HL-60 (cell line): Measurements from ENCODE around the gene ORMDL2.

Experiments used
- DNase-seq, 2 experiments: peaks; one replicate each; pipeline ENCODE4 v3.0.0-alpha.2; 2010 to 2020; ENCODE audit warnings: low read depth in 1 of 2, low spot score in 1 of 2
- H3K27ac ChIP-seq: fragments of 250-450 bp; sonication (Bioruptor Pico); replicated peaks from 2 replicates; pipeline ENCODE4 v1.5.1; 2020; ENCODE audit warnings: mild to moderate bottlenecking, moderate library complexity
- H3K27me3 ChIP-seq: fragments of 250-450 bp; sonication (Bioruptor Pico); 2 replicates; pipeline ENCODE4 v1.5.1; 2021; ENCODE audit warnings: mild to moderate bottlenecking, moderate library complexity; ENCODE audit not compliant: insufficient read depth, poor library complexity, severe bottlenecking
- H3K4me3 ChIP-seq: replicated peaks from 2 replicates; pipeline ENCODE4 v1.5.1; 2011; ENCODE audit warnings: mild to moderate bottlenecking, control low read depth, low read length; ENCODE audit not compliant: insufficient read depth
- GABPA ChIP-seq: IDR thresholded peaks from 2 replicates; pipeline ENCODE4 v1.6.1; 2012; ENCODE audit warnings: low read depth
- POLR2AphosphoS5 ChIP-seq: IDR thresholded peaks from 2 replicates; pipeline ENCODE4 v1.6.1; 2012; ENCODE audit warnings: low read depth
- SPI1 ChIP-seq: IDR thresholded peaks from 2 replicates; pipeline ENCODE4 v1.6.1; 2012; ENCODE audit warnings: low read depth, mild to moderate bottlenecking, borderline replicate concordance
- TF ChIP-seq, protein P1 (sequence below): IDR thresholded peaks from one replicate; pipeline ENCODE4 v1.5.1; 2011; ENCODE audit warnings: low read length, control low read depth, inconsistent platforms; ENCODE audit not compliant: insufficient read depth
- TF ChIP-seq, protein P2 (sequence below): IDR thresholded peaks from 2 replicates; pipeline ENCODE4 v1.6.1; 2012; ENCODE audit warnings: low read depth; ENCODE audit not compliant: insufficient replicate concordance

The ORMDL2 gene

DNA sequence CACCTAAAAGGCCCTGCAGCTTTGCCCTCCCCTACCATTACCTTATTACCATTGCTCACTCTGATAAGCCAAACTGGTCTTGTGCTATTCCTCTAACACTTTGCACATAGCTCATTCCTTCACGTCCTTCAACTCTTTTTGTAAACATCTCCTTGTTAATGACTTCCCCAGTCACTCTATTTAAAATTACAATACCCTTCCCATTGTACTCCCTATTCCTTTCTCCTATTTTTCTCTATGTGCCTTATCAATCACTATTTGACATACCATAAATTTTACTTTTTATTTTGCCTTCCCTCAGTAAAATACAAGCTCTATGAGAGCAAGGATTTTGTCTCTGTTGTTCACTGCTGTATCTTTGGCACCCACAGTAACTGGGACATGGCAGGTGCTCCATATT, 5.8 kb upstream of the ORMDL2 start:
- DNase-seq, result no peak
- H3K27me3 ChIP-seq, result no peaks in the 10 kb centered on the region
- no peak overlapping the region for H3K27ac ChIP-seq
- no peak overlapping the region for H3K4me3 ChIP-seq
- TF ChIP-seq, protein P1, sequence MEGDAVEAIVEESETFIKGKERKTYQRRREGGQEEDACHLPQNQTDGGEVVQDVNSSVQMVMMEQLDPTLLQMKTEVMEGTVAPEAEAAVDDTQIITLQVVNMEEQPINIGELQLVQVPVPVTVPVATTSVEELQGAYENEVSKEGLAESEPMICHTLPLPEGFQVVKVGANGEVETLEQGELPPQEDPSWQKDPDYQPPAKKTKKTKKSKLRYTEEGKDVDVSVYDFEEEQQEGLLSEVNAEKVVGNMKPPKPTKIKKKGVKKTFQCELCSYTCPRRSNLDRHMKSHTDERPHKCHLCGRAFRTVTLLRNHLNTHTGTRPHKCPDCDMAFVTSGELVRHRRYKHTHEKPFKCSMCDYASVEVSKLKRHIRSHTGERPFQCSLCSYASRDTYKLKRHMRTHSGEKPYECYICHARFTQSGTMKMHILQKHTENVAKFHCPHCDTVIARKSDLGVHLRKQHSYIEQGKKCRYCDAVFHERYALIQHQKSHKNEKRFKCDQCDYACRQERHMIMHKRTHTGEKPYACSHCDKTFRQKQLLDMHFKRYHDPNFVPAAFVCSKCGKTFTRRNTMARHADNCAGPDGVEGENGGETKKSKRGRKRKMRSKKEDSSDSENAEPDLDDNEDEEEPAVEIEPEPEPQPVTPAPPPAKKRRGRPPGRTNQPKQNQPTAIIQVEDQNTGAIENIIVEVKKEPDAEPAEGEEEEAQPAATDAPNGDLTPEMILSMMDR, result no peak
- TF ChIP-seq SPI1 (no peak), GABPA (no peak), POLR2AphosphoS5 (no peak)
- TF ChIP-seq, protein P2, sequence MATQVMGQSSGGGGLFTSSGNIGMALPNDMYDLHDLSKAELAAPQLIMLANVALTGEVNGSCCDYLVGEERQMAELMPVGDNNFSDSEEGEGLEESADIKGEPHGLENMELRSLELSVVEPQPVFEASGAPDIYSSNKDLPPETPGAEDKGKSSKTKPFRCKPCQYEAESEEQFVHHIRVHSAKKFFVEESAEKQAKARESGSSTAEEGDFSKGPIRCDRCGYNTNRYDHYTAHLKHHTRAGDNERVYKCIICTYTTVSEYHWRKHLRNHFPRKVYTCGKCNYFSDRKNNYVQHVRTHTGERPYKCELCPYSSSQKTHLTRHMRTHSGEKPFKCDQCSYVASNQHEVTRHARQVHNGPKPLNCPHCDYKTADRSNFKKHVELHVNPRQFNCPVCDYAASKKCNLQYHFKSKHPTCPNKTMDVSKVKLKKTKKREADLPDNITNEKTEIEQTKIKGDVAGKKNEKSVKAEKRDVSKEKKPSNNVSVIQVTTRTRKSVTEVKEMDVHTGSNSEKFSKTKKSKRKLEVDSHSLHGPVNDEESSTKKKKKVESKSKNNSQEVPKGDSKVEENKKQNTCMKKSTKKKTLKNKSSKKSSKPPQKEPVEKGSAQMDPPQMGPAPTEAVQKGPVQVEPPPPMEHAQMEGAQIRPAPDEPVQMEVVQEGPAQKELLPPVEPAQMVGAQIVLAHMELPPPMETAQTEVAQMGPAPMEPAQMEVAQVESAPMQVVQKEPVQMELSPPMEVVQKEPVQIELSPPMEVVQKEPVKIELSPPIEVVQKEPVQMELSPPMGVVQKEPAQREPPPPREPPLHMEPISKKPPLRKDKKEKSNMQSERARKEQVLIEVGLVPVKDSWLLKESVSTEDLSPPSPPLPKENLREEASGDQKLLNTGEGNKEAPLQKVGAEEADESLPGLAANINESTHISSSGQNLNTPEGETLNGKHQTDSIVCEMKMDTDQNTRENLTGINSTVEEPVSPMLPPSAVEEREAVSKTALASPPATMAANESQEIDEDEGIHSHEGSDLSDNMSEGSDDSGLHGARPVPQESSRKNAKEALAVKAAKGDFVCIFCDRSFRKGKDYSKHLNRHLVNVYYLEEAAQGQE, result no peak

DNA sequence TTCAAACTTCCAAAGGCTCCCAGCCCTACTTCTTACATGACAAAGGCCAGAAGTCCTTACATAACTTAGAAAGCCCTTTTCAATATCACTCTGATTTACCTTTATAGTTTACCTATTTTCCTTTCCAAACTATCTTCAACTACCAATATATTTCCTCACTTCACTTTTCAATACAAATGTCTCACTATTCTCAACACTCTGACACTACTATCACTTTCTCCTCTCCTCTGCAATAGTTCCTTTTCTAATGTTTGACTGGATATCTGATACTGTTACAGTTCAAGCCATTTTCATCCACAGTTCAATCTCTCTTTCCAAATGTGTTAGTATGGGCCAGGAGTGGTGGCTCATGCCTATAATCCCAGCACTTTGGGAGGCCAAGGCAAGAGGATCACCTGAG, 3.6 kb upstream of the ORMDL2 start:
- H3K27me3 ChIP-seq, result no peaks in the 10 kb centered on the region
- DNase-seq, result no peak
- H3K27ac ChIP-seq, result no peak overlapping the region
- TF ChIP-seq GABPA (no peak), SPI1 (no peak), POLR2AphosphoS5 (no peak)
- TF ChIP-seq, protein P1, result no peak
- TF ChIP-seq, protein P2, result no peak
- H3K4me3 ChIP-seq, result no peak overlapping the region

- TF ChIP-seq GABPA, result no peak
- TF ChIP-seq, protein P1, result no peak
- no peak for TF ChIP-seq POLR2AphosphoS5
- TF ChIP-seq, protein P2, result no peak
- TF ChIP-seq SPI1, result no peak
- no peak for DNase-seq
- Histone ChIP-seq H3K4me3 (no peak overlapping the region; the same call in 1 of the 2 replicates), H3K27ac (no peak overlapping the region), H3K27me3 (no peaks in the 10 kb centered on the region)
These were observed 2.4 kb upstream of the ORMDL2 start for GRCh38 chr12:55815473-55815872.
